PC-9 (cell line): ENCODE measurements around the gene SLC25A1. TPM values are rescaled to one million over a fixed set of nuclear protein-coding genes. Genes with fewer than 3 reads are reported as not detected.

Source experiments
- BruUV-seq: library from RNA; stranded (reverse); fragments of 400-500 nt; replicated peaks from 2 replicates; lab custom pipeline; 2021; lab: Mats Ljungman, UMichigan
- CTCF ChIA-PET: fragments of 300-600 bp; sonication (Branson Sonifier 250); formaldehyde crosslinking; loops from one replicate; lab custom pipeline; 2022; ENCODE audit warnings: antibody characterized with exemption; lab: Charles Lee
- POLR2A ChIA-PET: fragments of 300-600 bp; sonication (Branson Sonifier 250); formaldehyde crosslinking; loops from one replicate; lab custom pipeline; 2022; ENCODE audit warnings: antibody characterized with exemption; ENCODE audit not compliant: unreplicated experiment; lab: Charles Lee
- DNase-seq, 2 experiments: peaks; one replicate each; pipeline versions ENCODE4 v3.0.0 to v3.0.0-alpha.2; 2015 to 2022; ENCODE audit warnings: mixed read lengths in 1 of 2
- H2AFZ ChIP-seq: fragments of 200-600 bp; sonication (generic); 2 replicates; pipeline ENCODE4 v1.8.1; 2017; ENCODE audit warnings: antibody characterized with exemption
- H3F3A ChIP-seq: fragments of 200-600 bp; sonication (generic); 2 replicates; pipeline ENCODE4 v1.8.1; 2017; ENCODE audit warnings: antibody characterized with exemption, mild to moderate bottlenecking, low read depth; ENCODE audit not compliant: insufficient read depth
- H3K27ac ChIP-seq: fragments of 200-600 bp; sonication (generic); 2 replicates; pipeline ENCODE4 v1.6.1; 2016; ENCODE audit warnings: mixed run types
- H3K27me3 ChIP-seq: fragments of 200-600 bp; sonication (generic); 2 replicates; pipeline ENCODE4 v1.6.1; 2016; ENCODE audit warnings: low read depth, mixed run types; ENCODE audit not compliant: insufficient read depth
- H3K36me3 ChIP-seq: fragments of 200-600 bp; sonication (generic); 2 replicates; pipeline ENCODE4 v1.6.1; 2016; ENCODE audit warnings: low read depth, mixed run types
- H3K4me1 ChIP-seq: fragments of 200-600 bp; sonication (generic); replicated peaks from 2 replicates; pipeline ENCODE4 v1.6.1; 2016; ENCODE audit warnings: mixed run types; ENCODE audit not compliant: insufficient read depth
- H3K4me2 ChIP-seq: fragments of 200-600 bp; sonication (generic); 2 replicates; pipeline ENCODE4 v1.6.1; 2017; ENCODE audit warnings: mixed run types
- H3K4me3 ChIP-seq: fragments of 200-600 bp; sonication (generic); 2 replicates; pipeline ENCODE4 v1.6.1; 2016; ENCODE audit warnings: mixed run types
- H3K79me2 ChIP-seq: fragments of 200-600 bp; sonication (generic); 2 replicates; pipeline ENCODE4 v1.6.1; 2017; ENCODE audit warnings: low read depth, mixed run types
- H3K9me2 ChIP-seq: fragments of 200-600 bp; sonication (generic); 2 replicates; pipeline ENCODE4 v1.8.1; 2017; ENCODE audit warnings: mild to moderate bottlenecking; ENCODE audit not compliant: insufficient read depth
- H3K9me3 ChIP-seq: fragments of 200-600 bp; sonication (generic); 2 replicates; pipeline ENCODE4 v1.8.1; 2016; ENCODE audit warnings: low read depth; ENCODE audit not compliant: insufficient read depth
- H4K20me1 ChIP-seq: fragments of 200-600 bp; sonication (generic); 2 replicates; pipeline ENCODE4 v1.8.1; 2017; ENCODE audit not compliant: insufficient read depth
- EZH2 ChIP-seq: fragments of 200-600 bp; sonication (generic); IDR thresholded peaks from 2 replicates; pipeline ENCODE4 v1.8.0; 2017; ENCODE audit warnings: antibody characterized with exemption, low read depth
- intact Hi-C: fragments of 100-400 bp; cut with micrococcal nuclease; formaldehyde crosslinking; loops from one replicate; pipeline ENCODE4 v1.10.0; 2022; ENCODE audit not compliant: unreplicated experiment
- total RNA-seq: library from RNA; stranded (reverse); gene quantifications from 2 replicates; pipeline ENCODE4 v1.2.3, GENCODE V29; 2021
- TF ChIP-seq, protein P1 (sequence below): fragments of 200-600 bp; sonication (generic); conservative IDR thresholded peaks from 2 replicates; pipeline ENCODE4 v1.6.1; 2017; ENCODE audit warnings: mixed run types, antibody characterized with exemption, mild to moderate bottlenecking, moderate library complexity

The SLC25A1 gene
- total RNA-seq, 1 experiment from 2014 or later: 79.9 TPM

DNA sequence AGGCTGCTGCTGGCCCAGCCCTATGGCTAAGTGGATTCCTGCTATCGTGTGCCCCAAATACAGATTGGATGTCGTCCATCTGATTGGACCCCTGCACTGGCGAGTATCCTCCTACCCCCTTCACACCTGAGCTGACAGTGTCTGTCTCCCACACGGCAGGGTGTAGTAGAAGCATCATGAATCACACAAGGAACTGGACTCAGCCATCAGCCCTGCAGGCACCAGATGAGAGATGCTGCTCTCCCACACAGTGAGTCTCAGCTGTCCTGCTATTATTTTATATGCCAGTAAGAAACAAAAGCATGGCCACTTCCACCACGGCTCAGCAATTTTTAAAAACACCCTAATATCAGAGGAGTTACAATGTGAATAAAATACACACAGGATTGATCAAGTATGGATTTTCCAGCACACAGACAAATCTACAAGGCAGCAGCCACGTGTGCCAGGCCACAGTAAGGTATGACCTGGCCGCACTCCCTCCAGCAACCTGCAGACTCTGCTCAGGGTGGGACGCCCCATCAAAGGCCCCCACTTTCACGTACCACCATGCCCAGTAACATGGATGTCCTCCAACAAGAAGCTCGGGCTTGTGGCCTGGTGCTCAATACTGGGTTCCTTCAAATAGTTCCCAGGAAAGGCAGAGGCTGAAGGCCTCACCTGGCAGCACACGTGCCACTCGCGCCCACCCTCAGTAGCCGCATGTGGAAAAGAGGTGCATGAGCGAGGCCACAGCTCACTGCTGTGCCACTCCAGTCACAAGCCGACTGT lies 16.4 kb upstream of the SLC25A1 start:
- TF ChIP-seq EZH2: no peak
- TF ChIP-seq, protein P1, sequence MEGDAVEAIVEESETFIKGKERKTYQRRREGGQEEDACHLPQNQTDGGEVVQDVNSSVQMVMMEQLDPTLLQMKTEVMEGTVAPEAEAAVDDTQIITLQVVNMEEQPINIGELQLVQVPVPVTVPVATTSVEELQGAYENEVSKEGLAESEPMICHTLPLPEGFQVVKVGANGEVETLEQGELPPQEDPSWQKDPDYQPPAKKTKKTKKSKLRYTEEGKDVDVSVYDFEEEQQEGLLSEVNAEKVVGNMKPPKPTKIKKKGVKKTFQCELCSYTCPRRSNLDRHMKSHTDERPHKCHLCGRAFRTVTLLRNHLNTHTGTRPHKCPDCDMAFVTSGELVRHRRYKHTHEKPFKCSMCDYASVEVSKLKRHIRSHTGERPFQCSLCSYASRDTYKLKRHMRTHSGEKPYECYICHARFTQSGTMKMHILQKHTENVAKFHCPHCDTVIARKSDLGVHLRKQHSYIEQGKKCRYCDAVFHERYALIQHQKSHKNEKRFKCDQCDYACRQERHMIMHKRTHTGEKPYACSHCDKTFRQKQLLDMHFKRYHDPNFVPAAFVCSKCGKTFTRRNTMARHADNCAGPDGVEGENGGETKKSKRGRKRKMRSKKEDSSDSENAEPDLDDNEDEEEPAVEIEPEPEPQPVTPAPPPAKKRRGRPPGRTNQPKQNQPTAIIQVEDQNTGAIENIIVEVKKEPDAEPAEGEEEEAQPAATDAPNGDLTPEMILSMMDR: no peak
- no peak for DNase-seq
- Histone ChIP-seq H4K20me1 (no peaks in the 10 kb centered on the region), H3K27me3 (no peaks in the 10 kb centered on the region), H3K4me1 (no peaks in the 10 kb centered on the region), H3K4me3 (no peak overlapping the region), H3K9me3 (no peaks in the 10 kb centered on the region), H3K79me2 (no peaks in the 10 kb centered on the region), H3F3A (no peaks in the 10 kb centered on the region), H3K4me2 (no peak overlapping the region), H3K27ac (no peak overlapping the region), H2AFZ (no peak overlapping the region), H3K36me3 (no peaks in the 10 kb centered on the region), H3K9me2 (no peaks in the 10 kb centered on the region)
- intact Hi-C loops: no loop called here
- CTCF ChIA-PET: no interaction called here
- BruUV-seq: no TSS peak
- POLR2A ChIA-PET: no interaction called here

DNA sequence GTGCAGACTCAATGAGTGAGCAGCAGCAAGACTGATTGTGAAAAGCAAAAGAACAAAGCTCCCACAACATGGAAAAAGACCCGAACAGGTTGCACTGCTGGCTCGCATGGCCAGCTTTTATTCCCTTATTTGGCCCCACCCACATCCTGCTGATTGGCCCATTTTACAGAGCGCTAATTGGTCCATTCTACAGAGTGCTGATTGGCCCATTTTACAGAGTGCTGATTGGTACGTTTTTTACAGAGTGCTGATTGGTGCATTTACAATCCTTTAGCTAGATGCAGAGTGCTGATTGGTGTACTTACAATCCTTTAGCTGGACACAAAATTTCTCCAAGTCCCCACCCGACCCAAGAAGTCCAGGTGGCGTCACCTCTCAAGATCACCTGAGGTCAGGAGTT lies 15.3 kb upstream of the SLC25A1 start:
- Histone ChIP-seq H3K27me3 (no peaks in the 10 kb centered on the region), H3K27ac (no peak overlapping the region), H3K4me1 (no peaks in the 10 kb centered on the region), H3K4me3 (no peak overlapping the region), H4K20me1 (no peaks in the 10 kb centered on the region), H3K79me2 (no peaks in the 10 kb centered on the region), H3K36me3 (no peaks in the 10 kb centered on the region), H2AFZ (no peak overlapping the region), H3K9me3 (no peaks in the 10 kb centered on the region), H3K9me2 (no peaks in the 10 kb centered on the region), H3F3A (no peaks in the 10 kb centered on the region), H3K4me2 (no peak overlapping the region)
- no peak for DNase-seq
- intact Hi-C loops: no loop called here
- TF ChIP-seq, protein P1: no peak
- TF ChIP-seq EZH2: no peak
- BruUV-seq: no TSS peak
- ChIA-PET CTCF (interaction anchor here (0.6 kb wide), 1 partner anchor 178 kb away, joined by 4 read pairs; no protein-coding TSS in a partner anchor), POLR2A (no interaction called here)

DNA sequence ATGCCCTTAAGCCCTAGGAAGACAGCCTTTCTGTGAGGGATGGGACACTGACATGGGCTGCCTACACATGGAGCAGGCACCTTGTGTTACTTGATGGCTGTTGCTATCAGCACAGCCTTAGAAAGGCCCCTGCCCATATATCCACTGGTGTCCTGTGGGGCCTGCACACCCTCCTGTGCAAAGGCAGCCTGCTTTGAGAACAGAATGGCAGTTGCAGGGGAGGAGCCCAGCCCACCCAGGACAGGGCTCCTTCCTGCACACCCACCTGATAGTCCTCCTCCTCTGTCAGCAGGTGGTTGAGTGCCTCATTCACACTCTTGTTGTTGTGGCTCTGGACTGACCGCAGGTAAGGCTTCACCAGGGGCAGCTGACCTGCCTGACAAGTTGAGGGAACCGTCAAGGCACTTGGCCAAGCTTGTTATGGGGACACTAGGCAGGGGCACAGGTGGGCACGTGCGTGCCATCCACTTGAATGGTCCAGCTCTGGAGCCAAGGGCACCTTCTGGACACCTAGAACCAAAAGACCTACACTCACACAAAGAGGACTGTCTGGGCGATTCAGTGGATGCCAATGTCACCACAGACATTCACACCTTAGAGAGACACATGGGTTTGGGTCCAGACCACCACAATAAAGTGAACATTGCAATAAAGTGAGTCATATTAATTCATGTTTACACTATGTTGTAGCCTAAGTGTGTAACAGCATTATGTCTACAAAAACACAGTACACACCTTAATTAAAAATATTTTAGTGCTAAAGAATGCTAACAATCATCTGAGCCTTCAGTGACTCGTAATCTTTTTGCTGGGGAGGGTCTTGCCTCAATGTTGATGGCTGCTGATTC lies 9.4 kb upstream of the SLC25A1 start:
- H3K9me2 ChIP-seq: no peaks in the 10 kb centered on the region
- peak in 1 of 2 experiments; percentile 51 for DNase-seq
- peaks cover 10% of the 10 kb centered on the region for H3F3A ChIP-seq
- no peak overlapping the region for H3K27ac ChIP-seq
- H3K4me3 ChIP-seq: no peak overlapping the region
- no peaks in the 10 kb centered on the region for H4K20me1 ChIP-seq
- CTCF ChIA-PET: no interaction called here
- H3K4me1 ChIP-seq: peaks cover 24% of the 10 kb centered on the region
- no peak overlapping the region for H3K4me2 ChIP-seq
- H3K79me2 ChIP-seq: no peaks in the 10 kb centered on the region
- H3K9me3 ChIP-seq: no peaks in the 10 kb centered on the region
- intact Hi-C loops: no loop called here
- H3K36me3 ChIP-seq: no peaks in the 10 kb centered on the region
- no peak for TF ChIP-seq EZH2
- TF ChIP-seq, protein P1: no peak
- no peaks in the 10 kb centered on the region for H3K27me3 ChIP-seq
- POLR2A ChIA-PET: interaction anchor here (0.5 kb wide), 1 partner anchor 282 kb away, joined by 15 read pairs; the partner anchor contains the start of gene DGCR6
- H2AFZ ChIP-seq: no peak overlapping the region
- BruUV-seq: no TSS peak
